Chondrocyte (in vitro differentiated cells): ENCODE data around the gene PDGFRB. TPM values are rescaled to one million over a fixed set of nuclear protein-coding genes. Genes with fewer than 3 reads are reported as not detected.
A peak's percentile ranks its signal among the peaks of the same experiment; 100 is the strongest.

Experiments
- DNase-seq: peaks from one replicate; pipeline ENCODE4 v3.0.0; 2021; ENCODE audit warnings: mixed read lengths, low spot score
- H3K27ac Mint-ChIP-seq: one replicate; pipeline ENCODE4 v1.8.0; 2021; ENCODE audit warnings: mild to moderate bottlenecking, moderate library complexity, mixed read lengths; ENCODE audit not compliant: unreplicated experiment
- H3K27me3 Mint-ChIP-seq: 2 replicates; pipeline ENCODE4 v1.8.0; 2021; ENCODE audit warnings: low read depth, mixed read lengths
- H3K36me3 Mint-ChIP-seq: 2 replicates; pipeline ENCODE4 v1.8.0; 2021; ENCODE audit warnings: low read depth, mixed read lengths
- H3K4me1 Mint-ChIP-seq: 2 replicates; pipeline ENCODE4 v1.8.0; 2021; ENCODE audit warnings: low read depth, mild to moderate bottlenecking, mixed read lengths
- H3K4me3 Mint-ChIP-seq: one replicate; pipeline ENCODE4 v1.8.0; 2021; ENCODE audit warnings: mild to moderate bottlenecking, moderate library complexity, mixed read lengths; ENCODE audit not compliant: unreplicated experiment
- H3K9me3 Mint-ChIP-seq: 2 replicates; pipeline ENCODE4 v1.8.0; 2021; ENCODE audit warnings: low read depth, mixed read lengths
- total RNA-seq: library from RNA; stranded (reverse); gene quantifications from 3 replicates; pipeline ENCODE4 v1.2.1, GENCODE V29; 2021
- TF ChIP-seq, protein P1 (sequence below): fragments of 200-600 bp; sonication (generic); IDR thresholded peaks from 2 replicates; pipeline ENCODE4 v1.5.0; 2021; ENCODE audit warnings: antibody characterized with exemption, mild to moderate bottlenecking, moderate library complexity

PDGFRB gene
- total RNA-seq, 1 donor from 2014 or later, result 499 TPM

DNA sequence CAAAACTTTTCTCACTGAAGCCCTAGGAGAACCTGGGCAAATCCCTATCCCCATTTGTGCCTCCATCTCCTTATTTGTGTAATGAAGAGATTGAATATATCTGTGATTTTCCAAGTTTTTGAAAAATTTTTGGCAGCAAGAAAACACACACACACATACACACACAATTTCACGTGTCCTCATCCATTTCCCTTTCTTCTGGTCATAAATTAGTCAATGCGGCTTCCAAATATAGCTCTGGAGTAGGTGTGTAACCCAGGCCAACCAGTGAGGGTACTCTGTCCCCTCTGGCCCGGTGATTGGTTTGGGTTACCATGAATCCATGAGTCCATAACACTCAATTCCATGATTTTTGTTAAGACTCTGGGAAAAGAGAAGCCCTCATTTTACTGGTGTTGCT is 82.0 kb downstream of the PDGFRB start:
- peaks cover under 1% of the 10 kb centered on the region for H3K4me1 Mint-ChIP-seq

GRCh38 chr5:150073086-150073625 is 82.5 kb downstream of the PDGFRB start:
- Mint-ChIP-seq H3K27me3 (no peaks in the 10 kb centered on the region), H3K4me1 (peaks cover 5% of the 10 kb centered on the region), H3K4me3 (no peak overlapping the region), H3K9me3 (peaks cover 4% of the 10 kb centered on the region), H3K36me3 (peaks cover 3% of the 10 kb centered on the region), H3K27ac (no peak overlapping the region)
- no peak for DNase-seq
- TF ChIP-seq, protein P1, sequence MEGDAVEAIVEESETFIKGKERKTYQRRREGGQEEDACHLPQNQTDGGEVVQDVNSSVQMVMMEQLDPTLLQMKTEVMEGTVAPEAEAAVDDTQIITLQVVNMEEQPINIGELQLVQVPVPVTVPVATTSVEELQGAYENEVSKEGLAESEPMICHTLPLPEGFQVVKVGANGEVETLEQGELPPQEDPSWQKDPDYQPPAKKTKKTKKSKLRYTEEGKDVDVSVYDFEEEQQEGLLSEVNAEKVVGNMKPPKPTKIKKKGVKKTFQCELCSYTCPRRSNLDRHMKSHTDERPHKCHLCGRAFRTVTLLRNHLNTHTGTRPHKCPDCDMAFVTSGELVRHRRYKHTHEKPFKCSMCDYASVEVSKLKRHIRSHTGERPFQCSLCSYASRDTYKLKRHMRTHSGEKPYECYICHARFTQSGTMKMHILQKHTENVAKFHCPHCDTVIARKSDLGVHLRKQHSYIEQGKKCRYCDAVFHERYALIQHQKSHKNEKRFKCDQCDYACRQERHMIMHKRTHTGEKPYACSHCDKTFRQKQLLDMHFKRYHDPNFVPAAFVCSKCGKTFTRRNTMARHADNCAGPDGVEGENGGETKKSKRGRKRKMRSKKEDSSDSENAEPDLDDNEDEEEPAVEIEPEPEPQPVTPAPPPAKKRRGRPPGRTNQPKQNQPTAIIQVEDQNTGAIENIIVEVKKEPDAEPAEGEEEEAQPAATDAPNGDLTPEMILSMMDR, result no peak

More for the DNA sequence above, 82.0 kb downstream of the PDGFRB start:
- Mint-ChIP-seq H3K36me3 (peaks cover 3% of the 10 kb centered on the region), H3K27ac (no peak overlapping the region), H3K27me3 (no peaks in the 10 kb centered on the region), H3K9me3 (peaks cover 4% of the 10 kb centered on the region), H3K4me3 (no peak overlapping the region)
- TF ChIP-seq, protein P1, result no peak
- no peak for DNase-seq

DNA sequence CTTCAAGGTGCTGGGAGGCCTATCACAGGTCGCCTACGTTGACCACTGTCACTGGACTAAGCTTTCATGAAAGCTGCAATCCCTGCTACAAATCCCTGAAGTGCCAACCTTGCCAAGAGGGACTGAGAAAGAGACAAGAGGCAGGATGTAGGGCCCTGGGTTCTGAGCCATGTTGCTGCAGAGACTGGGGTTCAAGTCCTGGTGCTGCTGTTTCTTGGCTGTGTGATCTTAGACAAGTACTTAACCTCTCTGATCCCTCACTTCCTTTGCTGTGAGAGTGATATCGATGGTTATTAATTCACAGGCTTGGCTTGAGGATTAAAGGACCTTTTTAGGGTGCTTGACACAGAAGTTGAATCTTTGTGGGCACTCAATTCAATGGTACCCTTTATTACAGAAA is 84.8 kb downstream of the PDGFRB start:
- peaks cover 3% of the 10 kb centered on the region for H3K36me3 Mint-ChIP-seq
- TF ChIP-seq, protein P1, result no peak
- no peak overlapping the region for H3K27ac Mint-ChIP-seq
- peaks cover 4% of the 10 kb centered on the region for H3K9me3 Mint-ChIP-seq
- peaks cover 23% of the 10 kb centered on the region for H3K4me1 Mint-ChIP-seq
- H3K4me3 Mint-ChIP-seq, result no peak overlapping the region
- no peaks in the 10 kb centered on the region for H3K27me3 Mint-ChIP-seq
- DNase-seq, result no peak

DNA sequence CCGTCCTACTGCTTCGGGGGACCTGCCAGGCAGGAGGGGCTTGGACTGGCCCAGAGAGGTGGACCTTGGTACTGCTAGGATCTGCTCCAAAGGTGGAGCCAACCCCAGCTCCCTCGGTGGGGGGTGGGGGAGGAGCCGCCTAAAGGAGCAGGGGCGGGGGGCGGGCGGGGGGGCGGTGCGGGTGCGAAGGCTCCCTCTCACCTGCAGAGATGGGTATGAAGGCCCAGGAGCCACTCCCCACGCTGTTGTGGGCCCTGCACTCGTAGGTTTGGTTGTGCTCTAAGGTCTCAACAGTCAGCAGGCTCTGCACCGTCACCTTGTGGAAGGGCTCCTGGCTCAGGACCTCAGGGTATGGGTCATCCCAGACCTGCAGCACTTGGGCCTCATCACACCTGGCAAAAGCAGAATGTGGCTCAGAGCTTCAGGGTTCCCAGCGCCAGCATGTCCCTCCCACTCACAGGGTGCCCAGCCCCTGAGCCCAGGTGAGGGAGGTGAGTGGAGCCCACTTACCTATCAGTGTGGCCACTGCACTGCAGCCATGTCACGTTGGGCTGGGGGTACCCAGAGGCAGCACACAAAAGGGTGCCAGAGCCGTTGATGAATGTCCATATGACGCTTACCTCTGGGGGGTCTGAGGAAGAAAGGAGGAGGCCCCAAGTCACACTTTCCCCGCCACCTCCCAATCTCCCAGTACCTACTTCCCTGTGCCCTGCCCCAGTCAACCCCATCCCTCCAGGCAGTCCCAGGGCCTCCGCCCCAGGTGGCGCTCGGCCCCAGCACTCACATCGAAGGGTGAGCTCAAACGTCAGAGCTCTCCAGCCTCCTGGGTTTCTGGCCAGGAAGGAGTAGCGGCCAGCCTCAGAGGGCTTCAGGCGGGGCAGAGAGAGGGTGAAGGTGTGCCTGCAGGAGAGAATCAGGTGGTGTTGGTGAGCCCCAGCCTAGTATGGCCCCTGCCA is 85.7 kb downstream of the PDGFRB start:
- Mint-ChIP-seq H3K27ac (no peak overlapping the region), H3K36me3 (peaks cover 3% of the 10 kb centered on the region), H3K9me3 (peaks cover 4% of the 10 kb centered on the region), H3K4me1 (peaks cover 31% of the 10 kb centered on the region), H3K4me3 (no peak overlapping the region), H3K27me3 (no peaks in the 10 kb centered on the region)
- peak; percentile 84 for DNase-seq
- TF ChIP-seq, protein P1, result no peak

GRCh38 chr5:150068961-150069645 is 86.5 kb downstream of the PDGFRB start:
- H3K27ac Mint-ChIP-seq, result no peak overlapping the region
- TF ChIP-seq, protein P1, result no peak
- H3K27me3 Mint-ChIP-seq, result no peaks in the 10 kb centered on the region
- H3K4me1 Mint-ChIP-seq, result peaks cover 40% of the 10 kb centered on the region
- no peak for DNase-seq
- no peak overlapping the region for H3K4me3 Mint-ChIP-seq
- peaks cover 4% of the 10 kb centered on the region for H3K9me3 Mint-ChIP-seq
- H3K36me3 Mint-ChIP-seq, result peaks cover 3% of the 10 kb centered on the region
